Esophagus mucosa (tissue), 1 donor: ENCODE data around the gene SLC22A16. TPM values are rescaled to one million over a fixed set of nuclear protein-coding genes. Genes with fewer than 3 reads are reported as not detected.

Experiments used
- ATAC-seq: fragments of 200-7000 bp; cut with Tn5 transposase; one replicate; pipeline ENCODE4 v1.9.1; 2020
- total RNA-seq: library from RNA; stranded (reverse); gene quantifications from one replicate; pipeline ENCODE4 v1.2.4, GENCODE V29; 2023
- donor health status: DM: yes; HTN: yes; CAD: no.

The SLC22A16 gene
- total RNA-seq, 1 donor from 2014 or later, result not detected

- ATAC-seq, result no peak
These were observed 28.7 kb downstream of the SLC22A16 start for GRCh38 chr6:110447761-110448160.

GRCh38 chr6:110446405-110446804 lies 30.0 kb downstream of the SLC22A16 start:
- ATAC-seq, result peak; percentile 71

GRCh38 chr6:110440026-110440425 lies 36.4 kb downstream of the SLC22A16 start:
- ATAC-seq, result no peak

- ATAC-seq, result no peak
These were observed 37.1 kb downstream of the SLC22A16 start for GRCh38 chr6:110439356-110439755.

- no peak for ATAC-seq
These were observed 41.3 kb downstream of the SLC22A16 start for GRCh38 chr6:110434961-110435602.

- no peak for ATAC-seq
These were observed 44.0 kb downstream of the SLC22A16 start for GRCh38 chr6:110432285-110432900.

GRCh38 chr6:110430741-110431140 lies 45.7 kb downstream of the SLC22A16 start:
- no peak for ATAC-seq

- ATAC-seq, result no peak
These were observed 46.2 kb downstream of the SLC22A16 start for GRCh38 chr6:110430236-110430635.

- ATAC-seq, result no peak
These were observed 48.3 kb downstream of the SLC22A16 start for GRCh38 chr6:110428153-110428552.

- no peak for ATAC-seq
These were observed 50.6 kb downstream of the SLC22A16 start for GRCh38 chr6:110425816-110426215.

- ATAC-seq, result no peak
These were observed 54.0 kb downstream of the SLC22A16 start for GRCh38 chr6:110422444-110422822.

GRCh38 chr6:110421749-110422443 lies 54.5 kb downstream of the SLC22A16 start:
- ATAC-seq, result no peak

GRCh38 chr6:110419028-110419739 lies 57.2 kb downstream of the SLC22A16 start:
- ATAC-seq, result no peak

GRCh38 chr6:110418594-110418993 lies 57.8 kb downstream of the SLC22A16 start:
- ATAC-seq, result no peak

GRCh38 chr6:110415086-110415916 lies 61.1 kb downstream of the SLC22A16 start, which contains the start of gene DDO:
Gene DDO, minus strand, starts transcription at chr6:110415575. Its CDS starts 2,113 bp downstream, at chr6:110413462.
- ATAC-seq, result peak; percentile 82

GRCh38 chr6:110414669-110415068 lies 61.7 kb downstream of the SLC22A16 start:
- no peak for ATAC-seq

GRCh38 chr6:110412360-110412759 lies 64.1 kb downstream of the SLC22A16 start:
- ATAC-seq, result no peak

GRCh38 chr6:110410511-110410910 lies 65.9 kb downstream of the SLC22A16 start:
- ATAC-seq, result no peak

GRCh38 chr6:110409794-110410193 lies 66.6 kb downstream of the SLC22A16 start:
- ATAC-seq, result no peak

- ATAC-seq, result no peak
These were observed 67.5 kb downstream of the SLC22A16 start for GRCh38 chr6:110408901-110409300.

GRCh38 chr6:110404607-110405006 lies 71.8 kb downstream of the SLC22A16 start:
- ATAC-seq, result no peak

GRCh38 chr6:110401585-110402176 lies 74.7 kb downstream of the SLC22A16 start:
- ATAC-seq, result no peak
